C4-2B (cell line): Measurements from ENCODE around the gene KLHL10.

Experiments
- ZFX ChIP-seq: fragments of 450-650 bp; IDR thresholded peaks from 2 replicates; pipeline ENCODE4 v1.6.1; 2017
- TF ChIP-seq, protein P1 (sequence below): fragments of 450-650 bp; conservative IDR thresholded peaks from 2 replicates; pipeline ENCODE4 v1.5.1; 2017; ENCODE audit warnings: mild to moderate bottlenecking

DNA sequence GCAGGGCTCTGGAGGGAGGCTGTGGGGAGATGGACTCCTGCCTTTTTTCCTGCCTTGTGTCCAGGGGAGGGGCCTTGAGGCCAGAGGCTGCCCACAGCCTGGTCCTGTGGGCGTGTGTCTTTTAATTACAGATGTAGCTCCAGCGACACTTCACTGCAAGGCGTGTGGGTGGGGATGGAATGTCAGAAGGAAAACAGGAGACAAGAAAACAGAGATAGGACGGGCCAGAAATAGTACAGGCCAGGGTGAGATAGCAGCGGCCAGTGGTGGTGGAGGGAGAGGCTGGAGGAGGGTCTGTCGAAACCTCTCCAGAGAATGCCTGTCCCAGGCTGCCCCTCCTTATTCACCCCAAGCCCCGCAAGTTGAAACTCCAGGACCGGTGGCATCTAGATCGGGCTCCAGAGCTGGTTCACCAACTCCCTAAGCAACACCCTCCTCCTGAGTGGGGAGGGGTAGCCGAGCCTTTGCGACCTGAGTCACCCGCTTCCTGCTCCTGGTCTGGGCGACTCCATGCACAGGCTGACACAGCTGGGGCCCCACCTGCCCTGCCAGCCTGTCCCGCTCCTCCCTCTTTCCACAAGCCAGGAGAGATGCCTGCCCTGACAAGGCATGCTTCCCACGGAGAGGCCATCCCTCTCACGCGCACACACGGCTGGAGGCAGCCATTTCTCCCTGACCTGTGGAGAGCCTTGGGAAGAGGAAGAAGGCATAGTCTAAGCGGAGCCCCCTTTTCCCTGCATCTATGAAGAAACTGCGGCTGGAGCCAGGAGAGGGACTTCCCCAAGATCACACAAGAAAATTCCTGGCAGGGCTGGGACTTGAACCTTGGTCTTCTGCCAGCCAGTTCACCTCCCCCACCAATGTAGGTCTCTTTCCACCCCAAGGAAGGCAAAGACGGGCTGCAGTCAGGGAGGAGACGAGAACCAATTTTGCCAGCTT lies 44.5 kb upstream of the KLHL10 start:
- TF ChIP-seq, protein P1, sequence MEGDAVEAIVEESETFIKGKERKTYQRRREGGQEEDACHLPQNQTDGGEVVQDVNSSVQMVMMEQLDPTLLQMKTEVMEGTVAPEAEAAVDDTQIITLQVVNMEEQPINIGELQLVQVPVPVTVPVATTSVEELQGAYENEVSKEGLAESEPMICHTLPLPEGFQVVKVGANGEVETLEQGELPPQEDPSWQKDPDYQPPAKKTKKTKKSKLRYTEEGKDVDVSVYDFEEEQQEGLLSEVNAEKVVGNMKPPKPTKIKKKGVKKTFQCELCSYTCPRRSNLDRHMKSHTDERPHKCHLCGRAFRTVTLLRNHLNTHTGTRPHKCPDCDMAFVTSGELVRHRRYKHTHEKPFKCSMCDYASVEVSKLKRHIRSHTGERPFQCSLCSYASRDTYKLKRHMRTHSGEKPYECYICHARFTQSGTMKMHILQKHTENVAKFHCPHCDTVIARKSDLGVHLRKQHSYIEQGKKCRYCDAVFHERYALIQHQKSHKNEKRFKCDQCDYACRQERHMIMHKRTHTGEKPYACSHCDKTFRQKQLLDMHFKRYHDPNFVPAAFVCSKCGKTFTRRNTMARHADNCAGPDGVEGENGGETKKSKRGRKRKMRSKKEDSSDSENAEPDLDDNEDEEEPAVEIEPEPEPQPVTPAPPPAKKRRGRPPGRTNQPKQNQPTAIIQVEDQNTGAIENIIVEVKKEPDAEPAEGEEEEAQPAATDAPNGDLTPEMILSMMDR, result no peak
- TF ChIP-seq ZFX, result no peak
